ENCODE data around the gene CLVS2.

The CLVS2 gene

DNA sequence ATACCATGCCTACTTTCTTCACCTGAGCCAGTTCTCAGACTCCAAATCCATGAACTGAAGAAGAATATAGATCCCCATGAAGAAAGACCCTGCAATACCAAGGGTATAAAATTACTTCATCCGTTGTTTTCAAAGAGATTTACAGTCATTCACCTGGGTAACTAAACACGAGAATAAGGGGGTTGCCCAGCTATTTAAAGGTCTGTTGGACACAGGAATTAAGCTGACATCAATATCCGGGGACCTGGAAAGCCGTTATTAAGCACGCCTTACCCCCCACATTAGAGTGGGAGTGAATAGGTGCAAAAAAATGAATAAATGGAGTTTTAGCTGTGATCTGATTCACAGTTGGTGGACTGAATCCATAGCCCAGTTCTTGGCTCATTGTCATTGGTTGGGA lies 28.9 kb downstream of the CLVS2 start:
- DNase-seq (ENCODE audit: low read depth), result no peak

- no peak for DNase-seq (ENCODE audit: low read depth)
Measured at GRCh38 chr6:123027408-123027807, 31.4 kb downstream of the CLVS2 start.

GRCh38 chr6:123028263-123028662 lies 32.2 kb downstream of the CLVS2 start:
- DNase-seq (ENCODE audit: low read depth), result no peak

DNA sequence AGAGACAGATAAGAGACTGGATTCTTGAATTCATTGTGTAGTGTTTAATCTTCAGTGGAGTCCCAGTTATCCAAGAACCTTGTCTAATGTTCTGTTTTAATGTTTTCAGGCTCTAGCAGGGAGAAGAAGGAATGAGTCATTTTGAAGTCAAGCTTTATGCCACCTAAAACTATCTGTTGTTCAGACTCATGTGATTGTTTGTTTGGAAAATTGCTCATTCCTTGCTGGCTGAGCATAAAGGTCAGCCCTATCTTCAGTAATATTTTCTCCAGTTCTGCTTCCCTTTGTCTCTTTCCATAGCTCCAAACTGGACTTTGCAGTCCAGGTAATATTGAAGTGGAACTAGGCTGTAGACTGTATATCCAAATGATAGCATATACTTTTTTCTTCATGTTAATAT lies 34.2 kb downstream of the CLVS2 start:
- no peak for DNase-seq (ENCODE audit: low read depth)

DNA sequence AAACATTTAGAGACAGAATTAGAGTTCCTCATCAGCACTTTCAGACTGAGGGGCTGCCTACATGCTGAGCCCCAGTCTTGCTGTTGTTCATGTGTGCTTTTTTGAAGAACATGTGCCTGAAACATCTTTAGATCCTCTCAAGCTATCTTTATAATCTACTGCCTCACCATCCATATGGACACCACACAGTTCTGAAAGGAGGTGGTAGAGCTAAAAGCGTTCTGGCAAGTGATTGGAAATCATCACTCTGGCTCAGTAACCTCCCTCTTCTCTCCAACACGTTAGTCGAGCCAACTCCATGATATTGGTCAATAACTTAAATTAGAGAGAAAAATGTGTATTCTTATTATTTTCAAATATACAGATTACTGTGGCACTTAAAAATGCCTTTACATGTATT lies 40.6 kb downstream of the CLVS2 start:
- no peak for DNase-seq (ENCODE audit: low read depth)

DNA sequence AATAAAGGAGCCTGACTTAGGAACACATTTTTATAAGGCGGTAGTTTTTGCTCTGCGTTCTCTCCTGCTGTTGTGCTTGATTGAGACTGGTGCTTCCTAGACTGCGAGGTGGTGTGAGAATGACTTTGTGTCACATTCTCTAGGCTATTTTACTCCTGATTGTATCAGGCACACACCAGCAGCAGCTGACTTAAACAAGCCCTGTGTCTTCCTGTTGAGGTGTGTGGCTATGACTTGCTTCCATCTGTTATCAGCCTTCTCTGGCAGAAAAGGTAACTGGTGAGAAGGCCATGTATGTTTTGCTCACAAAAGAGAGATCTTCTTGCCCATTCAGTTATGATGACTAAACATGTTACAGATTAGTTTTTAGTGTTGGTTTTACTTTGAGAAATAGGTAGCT lies 43.4 kb downstream of the CLVS2 start:
- DNase-seq (ENCODE audit: low read depth), result no peak

- no peak for DNase-seq (ENCODE audit: low read depth)
Measured at GRCh38 chr6:123042401-123042800, 46.4 kb downstream of the CLVS2 start.

DNA sequence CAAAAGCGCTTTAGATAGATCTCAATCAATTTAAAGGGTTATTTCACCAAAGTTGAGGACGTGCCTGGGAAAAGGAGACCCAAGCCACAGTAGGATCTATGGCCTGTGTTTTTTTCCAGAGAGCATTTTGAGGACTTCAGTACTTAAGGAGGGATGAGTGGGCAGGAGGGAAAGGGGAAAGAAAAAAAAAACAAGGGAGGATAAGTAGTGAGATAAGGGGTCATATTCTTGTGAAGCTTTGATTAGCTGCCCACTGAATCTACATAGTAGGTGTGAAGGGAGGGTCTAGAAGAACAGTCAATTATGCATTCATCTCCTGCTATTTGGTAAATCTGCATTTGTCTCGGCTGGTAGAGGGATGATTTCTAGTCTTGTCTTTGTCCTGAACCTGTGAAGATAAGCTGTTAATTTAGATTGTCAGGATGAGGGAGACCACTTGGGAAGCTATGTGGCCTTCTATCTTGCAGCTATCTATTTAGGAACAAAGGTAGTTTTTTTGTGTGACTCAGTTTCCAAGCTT lies 48.4 kb downstream of the CLVS2 start:
- no peak for DNase-seq (ENCODE audit: low read depth)

GRCh38 chr6:123053602-123054225 lies 57.7 kb downstream of the CLVS2 start:
- no peak for DNase-seq (ENCODE audit: low read depth)

DNA sequence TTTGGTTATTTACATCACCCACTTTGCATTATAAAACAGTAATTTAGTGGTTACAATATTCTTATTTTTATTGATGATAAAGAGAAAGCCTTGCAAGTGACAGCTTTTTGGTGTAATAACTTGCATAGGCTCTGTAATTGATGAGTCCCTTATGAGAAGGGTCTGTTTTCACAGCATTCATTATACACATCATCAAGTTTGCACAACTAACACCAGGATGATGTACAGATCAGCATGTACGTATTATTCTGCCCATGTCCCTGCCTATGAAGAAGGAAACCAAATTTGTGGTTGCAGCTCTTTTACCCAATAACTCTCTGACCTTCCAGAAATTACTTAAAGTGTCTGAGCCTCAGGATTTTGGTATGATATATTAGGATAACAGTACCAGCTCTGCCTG lies 59.2 kb downstream of the CLVS2 start:
- no peak for DNase-seq (ENCODE audit: low read depth)

- DNase-seq (ENCODE audit: low read depth), result no peak
Measured at GRCh38 chr6:123062670-123063069, 66.6 kb downstream of the CLVS2 start.

DNA sequence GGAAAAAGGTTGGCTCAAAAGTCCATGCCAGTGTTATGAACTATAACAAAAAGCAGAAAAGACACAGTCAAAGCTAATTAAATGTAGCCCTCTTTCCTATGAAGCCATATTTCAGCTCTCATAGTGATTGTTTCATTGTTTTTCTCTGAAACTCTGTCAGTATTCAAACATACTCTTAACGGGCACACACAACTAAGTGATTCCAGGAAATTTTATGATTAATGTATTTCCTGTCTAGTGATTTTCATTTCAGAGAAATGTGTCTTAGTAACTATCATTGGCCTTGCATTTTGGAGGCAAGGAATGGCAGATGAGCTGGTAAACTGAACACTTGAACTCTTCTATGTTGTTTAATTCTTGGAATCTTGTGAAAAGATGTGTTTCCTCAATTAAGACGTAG lies 68.0 kb downstream of the CLVS2 start:
- no peak for DNase-seq (ENCODE audit: low read depth)

DNA sequence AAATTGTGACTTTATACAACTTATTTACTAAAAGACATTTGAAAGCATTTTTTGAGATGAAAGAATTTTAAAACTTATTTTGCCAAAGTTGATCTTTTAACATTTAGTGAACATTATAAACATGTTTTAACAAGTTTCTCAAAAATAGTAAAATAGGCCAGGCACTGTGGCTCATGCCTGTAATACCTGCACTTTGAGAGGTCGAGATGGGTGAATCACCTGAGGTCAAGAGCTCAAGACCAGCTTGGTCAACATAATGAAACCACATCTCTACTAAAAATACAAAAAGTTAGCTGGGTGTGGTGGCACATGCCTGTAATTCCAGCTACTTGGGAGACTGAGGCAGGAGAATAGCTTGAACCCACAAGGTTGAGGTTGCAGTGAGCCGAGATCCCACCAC lies 78.6 kb downstream of the CLVS2 start:
- DNase-seq (ENCODE audit: low read depth), result no peak

- no peak for DNase-seq (ENCODE audit: low read depth)
Measured at GRCh38 chr6:123085403-123085802, 89.4 kb downstream of the CLVS2 start.

DNA sequence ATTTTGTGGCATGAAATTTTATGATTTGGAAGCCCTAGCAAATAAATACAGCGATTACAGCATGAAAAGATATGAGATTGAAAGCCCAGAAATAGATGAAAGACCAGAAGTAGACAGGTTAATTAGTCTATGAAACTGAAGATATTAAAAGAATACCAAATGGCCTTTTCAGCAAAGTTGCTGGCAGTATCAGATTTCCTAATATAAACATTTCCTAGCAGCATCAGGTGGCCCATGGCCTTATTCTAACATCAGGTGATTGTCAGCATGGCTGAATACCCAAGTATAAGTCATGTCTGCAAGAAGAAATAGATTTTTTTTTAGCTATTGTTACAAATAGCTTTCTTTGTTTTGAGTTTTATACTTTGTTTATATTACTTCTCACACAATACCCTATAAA lies 93.2 kb downstream of the CLVS2 start:
- DNase-seq (ENCODE audit: low read depth), result no peak

DNA sequence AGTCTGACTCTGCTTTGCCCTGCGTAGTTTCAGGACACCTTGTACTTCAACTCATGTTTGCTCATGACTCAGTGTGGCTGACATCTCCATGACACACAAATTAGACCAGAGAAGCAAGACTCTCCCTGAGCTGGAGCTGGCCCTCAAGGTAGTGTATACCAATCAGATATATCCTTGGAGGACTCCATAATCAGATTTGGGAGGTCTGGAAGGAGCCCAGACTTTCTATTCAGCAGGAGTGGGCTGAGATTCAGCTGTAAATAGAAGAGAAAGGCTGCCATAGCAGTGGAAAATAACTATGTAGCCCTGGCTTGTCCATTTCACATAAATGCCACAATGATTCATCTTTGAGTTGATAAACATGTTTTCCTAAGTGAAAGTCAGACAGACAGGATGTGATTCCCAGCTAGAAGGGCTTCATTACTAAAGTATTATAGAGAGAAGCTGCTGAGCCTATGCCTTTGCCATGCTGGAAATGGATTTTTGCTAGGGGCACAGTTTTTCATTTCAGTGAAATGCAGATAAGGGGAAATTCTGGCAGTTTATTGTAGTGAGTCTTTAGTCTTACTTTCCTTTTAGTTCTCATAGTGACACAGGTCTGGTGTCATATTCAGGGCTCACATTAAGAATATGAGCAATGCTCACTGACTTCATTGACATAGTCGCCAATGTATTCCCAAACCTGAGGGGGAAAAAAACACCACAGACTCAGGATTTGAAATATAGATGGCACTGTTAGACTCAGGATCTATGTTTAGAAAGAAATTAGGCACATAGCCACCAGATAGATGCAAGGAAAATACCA lies 95.3 kb downstream of the CLVS2 start:
- DNase-seq (ENCODE audit: low read depth), result no peak

DNA sequence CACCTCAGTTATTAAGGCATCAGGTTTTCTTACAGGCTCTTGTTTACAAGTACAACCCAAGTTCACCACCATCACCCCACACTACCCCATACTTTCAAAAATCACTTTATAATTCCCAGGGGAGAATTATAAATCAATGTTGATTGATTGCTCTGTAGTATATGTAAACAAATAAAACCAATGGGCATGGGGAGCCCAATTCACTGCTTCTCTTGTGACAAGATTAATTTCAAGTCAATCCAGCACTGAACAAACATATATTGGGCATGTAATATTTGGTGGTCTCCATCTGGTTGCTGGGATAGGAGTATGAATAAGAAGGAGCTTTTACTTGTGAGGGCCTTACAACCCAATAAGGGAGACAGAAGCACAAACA lies 95.8 kb downstream of the CLVS2 start:
- DNase-seq (ENCODE audit: low read depth), result no peak

DNA sequence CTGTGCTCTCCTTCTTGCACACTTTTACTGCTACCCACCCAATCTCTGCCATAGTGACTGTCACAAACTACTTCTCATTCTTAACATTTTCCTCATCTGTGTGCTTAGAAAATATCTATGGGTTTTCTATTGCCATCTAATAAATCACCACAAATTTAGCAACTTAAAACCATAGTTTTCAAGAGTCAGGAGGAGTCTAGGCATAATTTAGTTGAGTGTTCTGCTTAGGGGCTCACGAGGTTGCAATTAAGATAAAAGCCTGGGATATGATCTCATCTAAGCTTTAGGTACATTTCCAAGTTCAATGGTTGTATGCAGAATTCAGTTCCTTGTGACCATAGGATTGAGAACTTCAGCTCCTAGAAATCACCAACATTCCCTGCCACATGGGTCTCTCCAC lies 98.8 kb downstream of the CLVS2 start:
- no peak for DNase-seq (ENCODE audit: low read depth)

- DNase-seq (ENCODE audit: low read depth), result no peak
Measured at GRCh38 chr6:123105561-123105960, 109.5 kb downstream of the CLVS2 start.

DNA sequence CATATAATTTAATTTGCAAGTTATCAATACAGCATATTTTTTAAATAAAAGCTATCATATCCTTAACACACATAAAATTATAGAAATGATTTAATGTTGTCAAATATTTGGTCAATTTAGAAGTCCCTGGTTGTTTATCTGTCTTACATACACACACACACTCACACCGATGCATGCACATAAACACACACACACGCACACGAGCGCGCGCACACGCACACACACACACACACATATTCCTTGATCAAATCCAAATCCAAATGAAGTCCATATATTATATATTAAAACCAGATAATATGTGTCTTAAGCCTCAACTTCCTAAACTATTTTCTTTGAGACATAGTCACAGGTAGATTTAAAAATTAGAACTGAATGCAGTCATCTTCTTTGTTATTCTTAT lies 120.3 kb downstream of the CLVS2 start:
- no peak for DNase-seq (ENCODE audit: low read depth)

DNA sequence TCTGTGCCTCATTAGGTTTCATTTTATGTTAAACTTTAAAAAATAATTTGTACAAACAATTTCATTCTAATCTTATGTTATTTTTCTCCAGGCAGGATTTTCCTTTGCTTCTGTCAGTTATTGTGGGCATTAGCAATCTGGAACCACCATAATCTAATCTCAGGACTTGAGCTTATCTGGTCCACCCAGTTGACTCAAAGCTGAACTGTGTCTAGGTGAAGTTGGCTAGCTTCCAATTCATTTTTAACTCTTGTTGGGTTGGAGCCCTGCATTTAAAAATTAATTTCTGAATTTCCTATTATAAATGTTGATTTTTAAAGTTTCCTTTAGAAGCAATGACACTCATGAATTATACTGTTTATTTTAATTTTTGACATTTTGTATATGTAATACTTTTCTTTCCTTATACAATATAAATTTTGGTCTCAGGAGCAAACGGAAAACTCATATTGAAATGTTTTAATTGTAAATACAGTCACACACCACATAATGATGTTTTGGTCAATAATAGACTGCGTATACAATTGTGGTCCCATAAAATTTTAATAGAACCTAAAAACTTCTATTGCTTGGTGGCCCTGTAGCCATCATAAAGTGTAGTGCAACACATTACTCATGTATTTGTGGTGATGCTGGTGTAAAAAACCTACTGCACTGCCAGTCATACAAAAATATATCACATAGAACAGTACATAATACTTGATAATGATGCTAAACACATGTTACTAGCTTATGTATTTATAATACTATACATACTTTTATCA lies 121.3 kb downstream of the CLVS2 start:
- DNase-seq (ENCODE audit: low read depth), result no peak

DNA sequence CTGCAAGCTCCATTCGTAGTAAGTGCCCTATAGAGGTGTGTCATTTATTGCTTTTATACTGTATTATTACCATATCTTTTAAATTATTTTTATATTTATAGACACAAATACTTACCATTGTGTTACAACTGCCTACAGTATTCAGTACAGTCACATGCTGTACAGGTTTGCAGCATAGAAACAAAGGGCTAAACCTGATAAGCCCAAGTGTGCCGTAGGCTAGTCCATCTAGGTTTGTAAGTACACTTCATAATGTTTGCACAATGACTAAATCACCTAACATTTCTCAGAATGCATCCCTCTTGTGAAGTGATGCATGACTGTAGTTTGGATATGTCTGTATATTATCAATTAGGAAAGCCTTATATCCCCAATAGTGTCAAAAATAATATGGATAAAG lies 122.8 kb downstream of the CLVS2 start:
- DNase-seq (ENCODE audit: low read depth), result no peak
